Caco-2 (cell line): ENCODE measurements around the gene ANAPC10. TPM values are rescaled to one million over a fixed set of nuclear protein-coding genes. Genes with fewer than 3 reads are reported as not detected.

Experiments
- BruUV-seq: library from RNA; stranded (reverse); fragments of 400-500 nt; replicated peaks from 2 replicates; lab custom pipeline; 2021; lab: Mats Ljungman, UMichigan
- CTCF ChIA-PET: fragments of 300-600 bp; sonication (Branson Sonifier 250); formaldehyde crosslinking; loops from one replicate; lab custom pipeline; 2022; ENCODE audit warnings: antibody characterized with exemption; lab: Charles Lee
- POLR2A ChIA-PET: fragments of 300-600 bp; sonication (Branson Sonifier 250); formaldehyde crosslinking; loops from one replicate; lab custom pipeline; 2022; ENCODE audit warnings: antibody characterized with exemption; lab: Charles Lee
- DNase-seq, 2 experiments: peaks; one replicate each; pipeline versions ENCODE4 v3.0.0 to v3.0.0-alpha.2; 2020 to 2022
- H3K27me3 ChIP-seq: replicated peaks from 2 replicates; pipeline ENCODE4 v1.6.0; 2011; ENCODE audit warnings: low read length; ENCODE audit not compliant: control insufficient read depth, insufficient read depth
- H3K36me3 ChIP-seq: 2 replicates; pipeline ENCODE4 v1.5.1; 2011; ENCODE audit warnings: low read length; ENCODE audit not compliant: control insufficient read depth, insufficient read depth
- H3K4me1 ChIP-seq: fragments of 250-450 bp; sonication (Bioruptor Pico); 2 replicates; pipeline ENCODE4 v1.5.1; 2020; ENCODE audit warnings: mild to moderate bottlenecking
- H3K4me3 ChIP-seq: 2 replicates; pipeline ENCODE4 v1.5.1; 2011; ENCODE audit warnings: low read depth, mild to moderate bottlenecking, control low read depth, low read length
- H3K9me3 ChIP-seq: fragments of 250-450 bp; sonication (Bioruptor Pico); 2 replicates; pipeline ENCODE4 v1.5.1; 2020; ENCODE audit warnings: mild to moderate bottlenecking, moderate library complexity
- H3K27ac Mint-ChIP-seq: one replicate; pipeline ENCODE4 v1.8.0; 2022; ENCODE audit warnings: mixed read lengths; ENCODE audit not compliant: unreplicated experiment
- H3K27me3 Mint-ChIP-seq: one replicate; pipeline ENCODE4 v1.8.0; 2022; ENCODE audit warnings: mixed read lengths; ENCODE audit not compliant: insufficient read depth, unreplicated experiment
- H3K36me3 Mint-ChIP-seq: one replicate; pipeline ENCODE4 v1.8.0; 2022; ENCODE audit warnings: mild to moderate bottlenecking, mixed read lengths; ENCODE audit not compliant: insufficient read depth, unreplicated experiment
- H3K4me1 Mint-ChIP-seq: one replicate; pipeline ENCODE4 v1.8.0; 2022; ENCODE audit warnings: low read depth, mixed read lengths; ENCODE audit not compliant: unreplicated experiment
- H3K4me3 Mint-ChIP-seq: one replicate; pipeline ENCODE4 v1.8.0; 2022; ENCODE audit warnings: mild to moderate bottlenecking, moderate library complexity, mixed read lengths; ENCODE audit not compliant: unreplicated experiment
- H3K9me3 Mint-ChIP-seq: one replicate; pipeline ENCODE4 v1.8.0; 2022; ENCODE audit warnings: mixed read lengths; ENCODE audit not compliant: unreplicated experiment
- intact Hi-C: fragments of 100-400 bp; cut with micrococcal nuclease; formaldehyde crosslinking; loops from one replicate; pipeline ENCODE4 v1.10.0; 2022; ENCODE audit not compliant: unreplicated experiment
- total RNA-seq: library from RNA; stranded (reverse); gene quantifications from 2 replicates; pipeline ENCODE4 v1.2.3, GENCODE V29; 2022
- TF ChIP-seq, protein P1 (sequence below), 2 experiments: fragments of 200-600 bp in 1 of 2; IDR thresholded peaks; 1 replicate in 1 of 2; 2 replicates in 1 of 2; pipeline versions ENCODE4 v1.5.1 to v1.8.0; 2011 to 2022; ENCODE audit warnings: antibody characterized with exemption in 1 of 2, control low read depth in 1 of 2, inconsistent platforms in 1 of 2, low read depth in 1 of 2, low read length in 1 of 2, mild to moderate bottlenecking in 1 of 2, moderate library complexity in 1 of 2; ENCODE audit not compliant: insufficient read depth in 1 of 2, severe bottlenecking in 1 of 2, unreplicated experiment in 1 of 2

ANAPC10 gene
- total RNA-seq, 1 experiment from 2014 or later, result 24.2 TPM

- Histone ChIP-seq H3K9me3 (no peaks in the 10 kb centered on the region), H3K27me3 (no peaks in the 10 kb centered on the region), H3K4me1 (no peaks in the 10 kb centered on the region), H3K36me3 (no peaks in the 10 kb centered on the region; the same call in 1 of the 2 replicates), H3K4me3 (no peak overlapping the region)
- ChIA-PET POLR2A (no interaction called here), CTCF (no interaction called here)
- Mint-ChIP-seq H3K4me1 (no peaks in the 10 kb centered on the region), H3K27me3 (no peaks in the 10 kb centered on the region), H3K36me3 (peaks cover 20% of the 10 kb centered on the region), H3K27ac (peak overlapping the region; percentile 53), H3K9me3 (no peaks in the 10 kb centered on the region), H3K4me3 (no peak overlapping the region)
- no TSS peak for BruUV-seq
- no peak for DNase-seq
- TF ChIP-seq, protein P1, sequence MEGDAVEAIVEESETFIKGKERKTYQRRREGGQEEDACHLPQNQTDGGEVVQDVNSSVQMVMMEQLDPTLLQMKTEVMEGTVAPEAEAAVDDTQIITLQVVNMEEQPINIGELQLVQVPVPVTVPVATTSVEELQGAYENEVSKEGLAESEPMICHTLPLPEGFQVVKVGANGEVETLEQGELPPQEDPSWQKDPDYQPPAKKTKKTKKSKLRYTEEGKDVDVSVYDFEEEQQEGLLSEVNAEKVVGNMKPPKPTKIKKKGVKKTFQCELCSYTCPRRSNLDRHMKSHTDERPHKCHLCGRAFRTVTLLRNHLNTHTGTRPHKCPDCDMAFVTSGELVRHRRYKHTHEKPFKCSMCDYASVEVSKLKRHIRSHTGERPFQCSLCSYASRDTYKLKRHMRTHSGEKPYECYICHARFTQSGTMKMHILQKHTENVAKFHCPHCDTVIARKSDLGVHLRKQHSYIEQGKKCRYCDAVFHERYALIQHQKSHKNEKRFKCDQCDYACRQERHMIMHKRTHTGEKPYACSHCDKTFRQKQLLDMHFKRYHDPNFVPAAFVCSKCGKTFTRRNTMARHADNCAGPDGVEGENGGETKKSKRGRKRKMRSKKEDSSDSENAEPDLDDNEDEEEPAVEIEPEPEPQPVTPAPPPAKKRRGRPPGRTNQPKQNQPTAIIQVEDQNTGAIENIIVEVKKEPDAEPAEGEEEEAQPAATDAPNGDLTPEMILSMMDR (IDR thresholded peaks at IDR 0.05; ENCODE audit: insufficient read depth in 1 of 2, low read depth in 1 of 2, low read length in 1 of 2, severe bottlenecking in 1 of 2, unreplicated experiment in 1 of 2), result no peak
- intact Hi-C loops, result no loop called here
Measured at GRCh38 chr4:145035494-145036136, 62.4 kb downstream of the ANAPC10 start.

DNA sequence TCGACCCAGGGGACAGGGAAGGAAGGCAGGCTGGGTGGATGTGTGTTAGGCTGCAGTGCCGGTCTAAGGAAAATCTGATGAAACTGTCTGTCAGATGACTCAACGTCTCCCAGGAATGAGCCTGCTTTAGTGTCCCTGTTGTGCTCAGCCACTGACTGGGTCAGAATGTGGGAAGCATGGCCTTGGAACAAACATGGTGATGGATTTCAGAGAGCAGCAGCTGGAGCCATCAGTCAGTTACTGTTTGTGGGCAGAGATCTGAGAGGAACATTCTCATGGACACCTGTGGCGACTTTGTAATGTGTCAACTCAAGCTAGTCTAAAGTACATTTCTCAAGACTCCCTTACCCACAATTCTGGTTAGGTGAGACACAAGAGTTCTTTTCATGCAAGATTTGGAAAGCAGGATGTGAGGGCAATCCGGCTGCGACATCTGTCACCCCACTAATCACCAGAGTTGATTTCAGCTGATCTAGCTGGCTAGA, 63.2 kb downstream of the ANAPC10 start:
- no peaks in the 10 kb centered on the region for H3K27me3 Mint-ChIP-seq
- no peaks in the 10 kb centered on the region for H3K4me1 Mint-ChIP-seq
- TF ChIP-seq, protein P1 (IDR thresholded peaks at IDR 0.05; ENCODE audit: insufficient read depth in 1 of 2, low read depth in 1 of 2, low read length in 1 of 2, severe bottlenecking in 1 of 2, unreplicated experiment in 1 of 2), result no peak
- ChIA-PET POLR2A (no interaction called here), CTCF (no interaction called here)
- H3K36me3 Mint-ChIP-seq, result peaks cover 24% of the 10 kb centered on the region
- DNase-seq, result no peak
- BruUV-seq, result no TSS peak
- Histone ChIP-seq H3K4me3 (no peak overlapping the region), H3K9me3 (no peaks in the 10 kb centered on the region), H3K4me1 (no peaks in the 10 kb centered on the region), H3K36me3 (no peaks in the 10 kb centered on the region; the same call in 1 of the 2 replicates), H3K27me3 (no peaks in the 10 kb centered on the region)
- H3K9me3 Mint-ChIP-seq, result no peaks in the 10 kb centered on the region
- H3K27ac Mint-ChIP-seq, result peak overlapping the region; percentile 53
- H3K4me3 Mint-ChIP-seq, result no peak overlapping the region
- intact Hi-C loops, result no loop called here

DNA sequence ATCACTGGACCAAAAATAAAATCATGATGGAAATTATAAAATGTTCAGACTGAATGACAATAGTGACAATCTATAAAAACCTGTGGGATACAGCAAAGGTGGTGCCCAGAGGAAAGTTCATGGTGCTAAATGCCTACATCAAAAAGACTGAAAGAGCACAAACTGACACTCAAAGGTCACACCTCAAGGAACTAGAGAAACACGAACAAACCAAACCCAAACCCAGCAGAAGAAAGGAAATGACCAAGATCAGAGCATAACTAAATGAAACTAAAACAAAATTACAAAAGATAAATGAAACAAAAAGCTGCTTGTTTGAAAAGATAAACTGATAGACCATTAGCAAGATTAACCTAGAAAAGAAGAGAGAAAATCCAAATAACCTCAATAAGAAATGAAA, 78.7 kb downstream of the ANAPC10 start:
- Histone ChIP-seq H3K36me3 (no peaks in the 10 kb centered on the region), H3K9me3 (0 out of 2 replicates have a peak, but pooled peaks cover 4% of the 10 kb centered on the region), H3K27me3 (no peaks in the 10 kb centered on the region), H3K4me3 (no peak overlapping the region), H3K4me1 (no peaks in the 10 kb centered on the region)
- Mint-ChIP-seq H3K4me1 (no peaks in the 10 kb centered on the region), H3K4me3 (no peak overlapping the region), H3K36me3 (no peaks in the 10 kb centered on the region), H3K27me3 (no peaks in the 10 kb centered on the region), H3K27ac (no peak overlapping the region), H3K9me3 (no peaks in the 10 kb centered on the region)
- no peak for DNase-seq
- ChIA-PET POLR2A (no interaction called here), CTCF (no interaction called here)
- intact Hi-C loops, result no loop called here
- TF ChIP-seq, protein P1 (IDR thresholded peaks at IDR 0.05; ENCODE audit: insufficient read depth in 1 of 2, low read depth in 1 of 2, low read length in 1 of 2, severe bottlenecking in 1 of 2, unreplicated experiment in 1 of 2), result no peak
- no TSS peak for BruUV-seq
